AG10803 (cell line): ENCODE results near the gene SPACA9.

ENCODE experiments used
- DNase-seq: peaks from one replicate; pipeline ENCODE4 v3.0.0; 2010; ENCODE audit warnings: low read depth
- H3K4me3 ChIP-seq: 2 replicates; pipeline ENCODE4 v1.5.1; 2011; ENCODE audit warnings: mild to moderate bottlenecking, low read length, control low read depth
- TF ChIP-seq, protein P1 (sequence below): conservative IDR thresholded peaks from 2 replicates; pipeline ENCODE4 v1.5.1; 2011; ENCODE audit warnings: mild to moderate bottlenecking, low read length, control low read depth, inconsistent platforms

SPACA9 gene

DNA sequence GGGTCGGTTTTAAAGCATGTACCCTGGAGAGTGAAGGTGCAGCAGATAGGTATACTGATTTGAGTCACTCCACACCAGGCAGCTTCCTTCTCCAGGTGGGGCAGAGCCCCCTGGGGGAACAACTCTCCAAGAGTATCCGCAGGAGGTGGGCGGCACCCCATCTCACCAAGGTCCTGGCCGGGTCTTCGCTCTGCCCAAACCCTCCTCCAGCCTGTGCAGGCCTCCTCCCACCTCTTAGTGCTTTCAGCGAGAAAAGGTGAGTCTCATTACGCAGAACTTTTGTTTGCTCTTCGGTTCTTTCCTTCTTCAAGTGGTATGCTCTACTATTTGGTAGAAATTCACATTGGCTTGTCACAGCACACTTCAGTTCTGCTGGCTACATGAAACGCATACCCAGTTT is 13.7 kb downstream of the SPACA9 start:
- H3K4me3 ChIP-seq: no peak overlapping the region
- no peak for DNase-seq
- TF ChIP-seq, protein P1, sequence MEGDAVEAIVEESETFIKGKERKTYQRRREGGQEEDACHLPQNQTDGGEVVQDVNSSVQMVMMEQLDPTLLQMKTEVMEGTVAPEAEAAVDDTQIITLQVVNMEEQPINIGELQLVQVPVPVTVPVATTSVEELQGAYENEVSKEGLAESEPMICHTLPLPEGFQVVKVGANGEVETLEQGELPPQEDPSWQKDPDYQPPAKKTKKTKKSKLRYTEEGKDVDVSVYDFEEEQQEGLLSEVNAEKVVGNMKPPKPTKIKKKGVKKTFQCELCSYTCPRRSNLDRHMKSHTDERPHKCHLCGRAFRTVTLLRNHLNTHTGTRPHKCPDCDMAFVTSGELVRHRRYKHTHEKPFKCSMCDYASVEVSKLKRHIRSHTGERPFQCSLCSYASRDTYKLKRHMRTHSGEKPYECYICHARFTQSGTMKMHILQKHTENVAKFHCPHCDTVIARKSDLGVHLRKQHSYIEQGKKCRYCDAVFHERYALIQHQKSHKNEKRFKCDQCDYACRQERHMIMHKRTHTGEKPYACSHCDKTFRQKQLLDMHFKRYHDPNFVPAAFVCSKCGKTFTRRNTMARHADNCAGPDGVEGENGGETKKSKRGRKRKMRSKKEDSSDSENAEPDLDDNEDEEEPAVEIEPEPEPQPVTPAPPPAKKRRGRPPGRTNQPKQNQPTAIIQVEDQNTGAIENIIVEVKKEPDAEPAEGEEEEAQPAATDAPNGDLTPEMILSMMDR: no peak

DNA sequence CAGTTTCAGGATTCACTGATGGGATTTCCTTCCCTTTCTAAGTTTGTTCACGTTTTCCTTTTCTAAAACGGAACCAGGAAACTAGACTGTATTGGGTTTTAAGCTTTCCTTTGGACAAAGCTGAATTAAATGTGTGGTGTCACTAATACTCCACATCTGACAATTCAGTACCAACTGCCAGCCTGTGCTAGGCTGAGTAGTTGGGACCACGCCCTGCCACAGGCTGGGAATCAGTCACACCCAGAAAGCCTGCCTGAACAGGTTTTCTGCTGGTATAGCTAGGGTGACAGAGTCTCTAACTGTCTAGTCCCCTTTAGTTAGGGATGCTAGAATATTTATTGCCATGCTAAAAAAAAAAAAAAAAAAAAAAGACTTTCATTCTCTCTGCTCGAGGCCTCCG is 15.6 kb downstream of the SPACA9 start:
- DNase-seq: no peak
- TF ChIP-seq, protein P1: no peak
- H3K4me3 ChIP-seq: no peak overlapping the region

DNA sequence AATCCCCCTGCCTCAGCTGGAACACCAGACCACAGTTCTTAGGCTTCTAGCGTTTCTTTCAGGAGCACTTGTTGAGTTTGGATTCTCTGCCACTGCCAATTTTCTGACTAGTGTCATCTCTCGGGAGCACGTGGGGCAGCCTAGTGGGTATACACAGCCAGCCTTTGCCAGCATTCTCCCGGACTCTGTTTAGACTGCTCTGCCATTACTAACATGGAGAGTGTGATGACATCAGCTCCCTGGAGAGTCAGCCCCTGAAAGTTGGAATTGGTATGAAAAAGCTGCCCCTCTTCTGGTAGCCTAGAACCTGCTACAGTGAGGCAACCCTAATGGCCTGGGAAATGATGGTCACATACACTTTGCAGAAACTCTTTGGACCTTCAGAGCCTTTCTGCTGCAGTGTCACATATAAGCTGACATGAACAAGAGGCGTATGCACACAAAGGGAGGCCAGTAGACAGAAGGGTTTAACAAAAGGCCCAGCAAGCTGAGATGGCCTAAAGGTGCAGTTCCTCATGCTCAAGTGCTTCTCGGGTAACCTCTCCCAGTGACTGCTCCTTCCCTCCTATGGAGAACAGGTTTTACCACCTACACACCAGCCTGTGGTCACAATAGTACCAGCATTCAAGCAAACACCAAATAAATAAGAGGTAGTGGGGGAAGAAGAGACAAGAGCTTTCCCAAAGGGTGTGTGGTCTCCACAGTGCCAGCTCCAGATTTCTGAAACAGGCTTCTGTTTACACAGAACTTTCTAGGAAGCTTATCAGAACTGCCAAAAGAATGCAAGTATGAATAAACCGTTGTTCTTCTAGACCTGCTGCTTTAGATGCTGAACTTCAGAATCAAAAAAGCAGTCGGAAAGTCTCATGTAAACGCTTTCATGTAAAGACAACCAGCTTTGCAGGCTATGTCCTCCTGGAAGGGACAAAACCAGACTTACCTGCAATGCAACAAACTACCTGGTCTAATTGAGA is 16.5 kb downstream of the SPACA9 start:
- no peak overlapping the region for H3K4me3 ChIP-seq
- no peak for DNase-seq
- TF ChIP-seq, protein P1: no peak

DNA sequence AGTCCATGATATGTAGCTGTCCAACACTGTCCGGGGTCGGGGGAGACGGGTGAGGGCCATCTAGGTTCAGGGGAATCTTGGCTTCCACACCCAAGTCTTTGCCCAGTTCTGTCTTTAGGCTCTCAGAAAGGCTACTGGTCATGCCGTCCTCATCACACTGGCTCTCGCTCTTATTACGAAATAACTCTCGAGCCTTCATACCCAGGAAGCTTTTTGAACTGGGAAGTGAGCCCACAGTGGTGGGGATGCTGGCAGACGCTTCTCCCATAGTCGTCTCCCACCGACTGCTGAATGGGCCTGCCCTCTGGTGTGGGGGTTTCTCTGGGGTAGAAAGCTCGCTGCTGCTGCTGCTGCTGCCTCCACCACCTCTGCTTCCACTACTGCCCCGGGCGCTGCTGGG is 17.6 kb downstream of the SPACA9 start:
- DNase-seq: no peak
- TF ChIP-seq, protein P1: no peak
- H3K4me3 ChIP-seq: no peak overlapping the region

DNA sequence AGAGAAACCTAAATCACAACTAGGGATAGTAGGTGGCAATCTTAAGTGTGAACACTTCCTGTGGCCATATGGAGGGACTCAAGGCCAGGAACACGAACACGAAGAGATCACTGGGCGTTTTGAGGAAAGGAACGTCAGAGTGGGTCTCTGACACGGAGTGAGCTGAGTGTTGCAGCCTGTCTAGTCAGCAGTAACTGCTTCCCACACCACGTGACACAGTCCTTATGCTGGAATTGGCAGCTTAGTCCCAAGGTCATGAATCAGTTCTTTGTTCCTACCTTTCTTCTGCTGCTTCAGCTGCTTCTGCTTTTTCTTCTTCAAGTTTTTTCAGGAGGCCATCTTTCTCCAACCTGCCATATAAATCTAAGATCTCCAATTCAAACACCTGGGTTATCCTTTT is 18.2 kb downstream of the SPACA9 start:
- DNase-seq: no peak
- no peak overlapping the region for H3K4me3 ChIP-seq
- TF ChIP-seq, protein P1: no peak

DNA sequence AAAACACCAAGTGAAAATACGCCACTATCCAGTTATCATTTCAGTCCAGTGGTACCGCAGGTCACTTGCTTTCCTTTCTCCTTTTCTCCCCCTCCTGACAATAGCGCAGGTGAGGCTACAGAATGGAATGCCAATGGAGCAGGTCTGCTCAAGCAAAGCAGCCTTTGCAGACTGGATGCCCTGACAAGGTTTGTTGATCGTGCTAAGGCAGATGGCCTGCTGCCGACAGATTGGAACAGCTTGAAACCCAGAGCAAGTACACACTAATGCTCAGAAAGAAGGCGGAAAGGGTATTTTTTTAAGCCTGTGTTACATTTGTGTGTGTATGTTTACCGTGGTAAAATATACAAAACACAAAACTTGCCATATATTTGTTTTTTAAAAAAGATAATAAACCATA is 19.4 kb downstream of the SPACA9 start:
- H3K4me3 ChIP-seq: no peak overlapping the region
- TF ChIP-seq, protein P1: no peak
- no peak for DNase-seq
